Testis (tissue), 2 donors: ENCODE measurements around the gene HDHD3.
"Not testable (repeated sequence)": the region's sequence is repeated elsewhere in the genome, so short reads cannot be mapped to it uniquely, and the experiment has no call there.

Experiments used
- POLR2A ChIP-seq: fragments of 450-650 bp; IDR thresholded peaks from one replicate; pipeline ENCODE4 v1.6.1; 2017; ENCODE audit warnings: antibody characterized with exemption, mild to moderate bottlenecking, moderate library complexity
- TF ChIP-seq, protein P1 (sequence below), 3 experiments: fragments of 450-650 bp in 2 of 3; fragments of 200-600 bp in 1 of 3; sonication (generic) in 1 of 3; IDR thresholded peaks; one replicate each; pipeline ENCODE4 v1.5.1; 2016 to 2019; ENCODE audit warnings: antibody characterized with exemption in 3 of 3, mild to moderate bottlenecking in 2 of 3, moderate library complexity in 1 of 3

DNA sequence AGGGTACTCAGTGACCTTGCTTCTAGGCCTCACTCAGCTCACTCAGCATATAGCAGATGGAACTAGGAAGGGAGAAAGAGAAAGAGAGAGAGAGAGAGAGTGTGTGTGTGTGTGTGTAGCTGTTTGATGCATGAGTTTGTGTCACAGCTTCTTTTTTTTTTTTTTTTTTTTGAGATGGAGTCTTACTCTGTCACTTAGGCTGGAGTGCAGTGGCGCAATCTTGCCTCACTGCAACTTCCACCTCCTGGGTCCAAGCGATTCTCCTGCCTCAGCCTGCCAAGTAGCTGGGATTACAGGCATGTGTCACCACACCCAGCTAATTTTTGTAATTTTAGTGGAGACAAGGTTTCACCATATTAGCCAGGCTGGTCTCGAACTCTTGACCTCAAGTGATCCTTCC lies 11.1 kb downstream of the HDHD3 start:
- TF ChIP-seq, protein P1, sequence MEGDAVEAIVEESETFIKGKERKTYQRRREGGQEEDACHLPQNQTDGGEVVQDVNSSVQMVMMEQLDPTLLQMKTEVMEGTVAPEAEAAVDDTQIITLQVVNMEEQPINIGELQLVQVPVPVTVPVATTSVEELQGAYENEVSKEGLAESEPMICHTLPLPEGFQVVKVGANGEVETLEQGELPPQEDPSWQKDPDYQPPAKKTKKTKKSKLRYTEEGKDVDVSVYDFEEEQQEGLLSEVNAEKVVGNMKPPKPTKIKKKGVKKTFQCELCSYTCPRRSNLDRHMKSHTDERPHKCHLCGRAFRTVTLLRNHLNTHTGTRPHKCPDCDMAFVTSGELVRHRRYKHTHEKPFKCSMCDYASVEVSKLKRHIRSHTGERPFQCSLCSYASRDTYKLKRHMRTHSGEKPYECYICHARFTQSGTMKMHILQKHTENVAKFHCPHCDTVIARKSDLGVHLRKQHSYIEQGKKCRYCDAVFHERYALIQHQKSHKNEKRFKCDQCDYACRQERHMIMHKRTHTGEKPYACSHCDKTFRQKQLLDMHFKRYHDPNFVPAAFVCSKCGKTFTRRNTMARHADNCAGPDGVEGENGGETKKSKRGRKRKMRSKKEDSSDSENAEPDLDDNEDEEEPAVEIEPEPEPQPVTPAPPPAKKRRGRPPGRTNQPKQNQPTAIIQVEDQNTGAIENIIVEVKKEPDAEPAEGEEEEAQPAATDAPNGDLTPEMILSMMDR (IDR thresholded peaks at IDR 0.05) = not testable (repeated sequence)
- TF ChIP-seq POLR2A = not testable (repeated sequence)
